ENCODE results near the gene KRT32.

The KRT32 gene

DNA sequence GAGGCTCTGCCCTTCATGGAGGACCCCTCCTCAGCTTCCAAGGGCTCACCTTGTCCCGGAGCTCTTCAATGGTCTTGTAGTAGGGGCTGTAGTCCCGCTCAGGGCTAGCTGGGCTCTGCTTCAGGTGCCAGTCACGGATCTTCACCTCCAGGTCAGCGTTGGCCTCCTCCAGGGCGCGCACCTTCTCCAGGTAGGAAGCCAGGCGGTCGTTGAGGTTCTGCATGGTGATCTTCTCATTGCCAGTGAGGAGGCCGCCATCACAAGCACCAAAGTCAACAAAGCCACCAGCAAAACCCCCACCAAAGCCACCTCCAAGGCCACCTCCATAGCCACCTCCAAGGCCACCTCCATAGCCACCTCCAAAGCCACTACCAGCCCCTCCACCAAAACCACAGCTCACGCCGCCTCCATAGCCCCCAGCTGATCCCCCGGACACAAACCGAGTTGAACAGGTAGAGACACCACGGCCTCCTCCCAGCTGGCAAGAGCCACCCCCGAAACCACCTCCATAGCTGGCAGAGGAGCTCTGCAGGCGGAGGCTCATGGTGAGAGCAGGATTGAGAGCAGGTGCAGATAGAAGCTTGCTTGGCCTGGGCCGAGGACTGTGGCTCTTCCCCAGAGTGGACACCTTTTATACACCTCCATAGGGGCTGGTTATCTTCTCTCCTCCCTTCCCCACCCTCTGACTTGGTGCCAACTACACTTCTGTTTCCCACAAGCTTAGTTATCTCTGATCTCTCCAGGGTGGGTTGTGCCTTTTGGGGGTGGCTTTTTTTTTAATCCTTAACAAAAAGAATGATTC, 38.0 kb upstream of the KRT32 start, which contains the start of gene KRT13:
KRT13 (minus strand) TSS at position 606 of the 802 bp plus-strand sequence; CDS start at position 544, 62 bp downstream.
- Histone ChIP-seq H3K9ac (ENCODE audit: low read length) (no peak within 1 kb of the TSS), H3K27ac (ENCODE audit: low read depth, low read length) (no peak within 1 kb of the TSS), H3K27me3 (ENCODE audit: control insufficient read depth in 1 of 2, insufficient read depth in 2 of 2, low read length in 2 of 2) (no peaks in the 10 kb centered on the region), H3K36me3 (ENCODE audit: insufficient read depth, low read length) (no peaks in the 10 kb centered on the region), H3K4me1 (ENCODE audit: insufficient read depth, low read length) (peaks cover 8% of the 10 kb centered on the region), H3K4me3 (ENCODE audit: low read depth in 1 of 2, low read length in 2 of 2) (no peak within 1 kb of the TSS), H3K9me3 (ENCODE audit: low read length) (no peaks in the 10 kb centered on the region)

DNA sequence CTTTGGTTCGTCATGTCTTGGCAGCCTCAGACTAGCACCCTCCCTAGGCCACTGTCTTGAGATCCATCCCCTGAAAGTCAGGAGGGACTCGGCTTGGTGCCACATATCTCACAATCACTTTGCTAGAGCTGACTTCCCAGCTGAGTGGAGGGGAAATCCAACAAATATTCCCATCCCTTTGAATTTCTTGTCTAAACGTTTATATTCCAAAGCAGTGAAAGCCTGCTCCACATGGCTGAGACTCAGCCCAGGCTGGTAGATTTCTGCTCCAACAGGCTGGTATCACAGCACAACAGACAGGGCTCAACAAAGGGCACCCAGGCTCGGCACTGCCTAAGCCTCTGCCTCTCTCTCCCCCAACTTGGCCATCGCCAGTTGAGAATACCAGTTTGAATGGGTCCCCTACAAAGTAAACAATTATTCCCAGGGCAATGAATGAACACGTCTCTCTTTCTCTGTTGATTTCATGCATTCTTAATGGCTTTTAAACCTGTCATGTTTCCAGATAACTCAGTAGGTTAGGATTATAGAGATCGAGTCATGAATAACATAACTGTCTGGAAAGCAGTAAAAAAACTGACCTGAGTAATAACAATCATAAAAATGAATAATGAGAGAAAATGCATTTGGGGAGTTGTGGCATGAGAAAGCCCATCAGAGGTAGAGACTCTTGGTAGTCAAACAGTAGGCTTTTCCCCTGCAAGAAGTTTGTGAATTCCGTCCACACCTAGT, 37.2 kb upstream of the KRT32 start:
- peaks cover 8% of the 10 kb centered on the region for H3K4me1 ChIP-seq (ENCODE audit: insufficient read depth, low read length)
- no peak overlapping the region for H3K27ac ChIP-seq (ENCODE audit: low read depth, low read length)
- no peaks in the 10 kb centered on the region for H3K27me3 ChIP-seq (ENCODE audit: control insufficient read depth in 1 of 2, insufficient read depth in 2 of 2, low read length in 2 of 2)
- no peak overlapping the region for H3K9ac ChIP-seq (ENCODE audit: low read length)
- no peaks in the 10 kb centered on the region for H3K9me3 ChIP-seq (ENCODE audit: low read length)
- H3K36me3 ChIP-seq (ENCODE audit: insufficient read depth, low read length), result no peaks in the 10 kb centered on the region
- no peak overlapping the region for H3K4me3 ChIP-seq (ENCODE audit: low read depth in 1 of 2, low read length in 2 of 2)

DNA sequence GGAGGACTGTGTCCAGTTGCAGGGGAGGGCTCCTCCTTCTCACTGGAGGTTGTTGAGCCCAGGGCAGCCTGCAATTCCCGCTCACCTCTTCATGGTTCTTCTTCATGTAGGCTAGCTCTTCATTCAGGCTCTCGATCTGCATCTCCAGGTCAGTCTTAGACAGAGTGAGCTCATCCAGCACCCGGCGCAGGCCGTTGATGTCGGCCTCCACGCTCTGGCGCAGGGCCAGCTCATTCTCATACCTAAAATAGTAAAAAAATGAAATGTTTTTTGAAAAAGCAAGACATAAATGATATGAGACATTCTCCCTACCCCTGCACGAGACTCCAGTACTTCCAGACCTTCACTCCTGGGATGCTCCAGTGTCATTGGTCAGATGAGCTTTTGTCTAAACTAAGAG, 36.0 kb upstream of the KRT32 start:
- H3K9me3 ChIP-seq (ENCODE audit: low read length), result no peaks in the 10 kb centered on the region
- no peak overlapping the region for H3K9ac ChIP-seq (ENCODE audit: low read length)
- H3K27me3 ChIP-seq (ENCODE audit: control insufficient read depth in 1 of 2, insufficient read depth in 2 of 2, low read length in 2 of 2), result no peaks in the 10 kb centered on the region
- no peak overlapping the region for H3K27ac ChIP-seq (ENCODE audit: low read depth, low read length)
- peaks cover 8% of the 10 kb centered on the region for H3K4me1 ChIP-seq (ENCODE audit: insufficient read depth, low read length)
- no peaks in the 10 kb centered on the region for H3K36me3 ChIP-seq (ENCODE audit: insufficient read depth, low read length)
- no peak overlapping the region for H3K4me3 ChIP-seq (ENCODE audit: low read depth in 1 of 2, low read length in 2 of 2)

DNA sequence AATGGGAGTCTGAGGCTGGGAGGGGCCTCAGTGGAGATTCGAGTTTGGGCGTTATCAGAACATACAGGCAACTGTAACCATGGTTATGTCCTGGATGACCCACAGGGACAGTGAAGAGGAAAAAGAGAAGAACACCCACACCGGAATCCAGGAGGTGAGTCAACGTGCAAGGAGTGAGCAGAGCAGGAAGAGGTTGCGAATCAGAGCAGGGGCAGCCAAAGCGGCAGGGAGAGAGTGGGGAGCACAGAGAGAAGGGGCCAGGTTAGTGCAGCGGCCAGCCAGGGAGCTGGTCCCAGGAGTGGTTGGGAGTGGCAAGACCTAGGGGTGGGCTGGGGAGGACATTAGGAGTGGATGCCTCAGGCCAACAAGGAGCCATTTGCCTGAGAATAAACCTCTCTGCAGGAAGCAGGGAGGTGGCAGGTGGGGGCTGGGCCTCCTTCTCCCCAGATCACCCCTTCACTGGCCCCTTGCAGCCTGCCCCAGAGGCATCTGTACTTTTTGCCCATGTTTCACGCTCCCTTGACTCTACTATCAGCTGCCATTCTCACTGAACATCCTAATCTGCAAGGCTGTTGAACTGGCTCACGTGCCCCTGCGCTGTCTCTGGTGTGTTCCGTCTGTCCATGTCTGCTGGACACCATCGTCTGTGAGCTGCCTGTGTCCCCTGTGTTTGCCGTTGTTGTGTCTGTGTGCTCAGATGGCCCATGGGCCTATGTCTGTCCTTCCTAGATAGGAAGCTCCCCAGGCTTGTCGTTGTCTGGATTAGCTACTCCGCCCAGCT, 33.1 kb upstream of the KRT32 start:
- H3K27ac ChIP-seq (ENCODE audit: low read depth, low read length), result no peak overlapping the region

DNA sequence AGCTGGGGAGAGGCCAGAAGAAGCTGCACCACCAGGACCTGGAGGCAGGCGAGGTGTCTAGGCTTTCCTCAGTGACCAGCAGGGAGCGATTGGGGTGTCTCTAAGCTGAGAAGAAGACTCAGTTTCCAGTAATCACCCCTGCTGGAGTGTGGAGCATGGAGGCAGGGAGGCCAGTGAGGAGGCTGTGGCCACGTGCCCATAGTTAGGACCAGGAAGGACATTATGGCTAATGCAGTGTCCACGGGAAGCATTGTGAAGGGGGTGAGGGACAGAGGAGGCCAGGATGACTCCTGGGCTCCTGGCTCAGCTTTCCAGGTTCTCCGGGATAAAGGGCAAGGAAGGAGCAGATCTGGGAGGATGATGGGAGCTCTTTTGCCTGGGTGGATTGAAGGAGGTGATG, 32.5 kb upstream of the KRT32 start:
- Histone ChIP-seq H3K4me3 (ENCODE audit: low read depth in 1 of 2, low read length in 2 of 2) (no peak overlapping the region), H3K9ac (ENCODE audit: low read length) (no peak overlapping the region), H3K27me3 (ENCODE audit: control insufficient read depth in 1 of 2, insufficient read depth in 2 of 2, low read length in 2 of 2) (no peaks in the 10 kb centered on the region), H3K9me3 (ENCODE audit: low read length) (no peaks in the 10 kb centered on the region), H3K4me1 (ENCODE audit: insufficient read depth, low read length) (peaks cover 5% of the 10 kb centered on the region), H3K27ac (ENCODE audit: low read depth, low read length) (no peak overlapping the region), H3K36me3 (ENCODE audit: insufficient read depth, low read length) (no peaks in the 10 kb centered on the region)

More for the DNA sequence above, 33.1 kb upstream of the KRT32 start:
- Histone ChIP-seq H3K4me3 (ENCODE audit: low read depth in 1 of 2, low read length in 2 of 2) (no peak overlapping the region), H3K9me3 (ENCODE audit: low read length) (no peaks in the 10 kb centered on the region), H3K4me1 (ENCODE audit: insufficient read depth, low read length) (peaks cover 8% of the 10 kb centered on the region), H3K9ac (ENCODE audit: low read length) (no peak overlapping the region), H3K36me3 (ENCODE audit: insufficient read depth, low read length) (no peaks in the 10 kb centered on the region), H3K27me3 (ENCODE audit: control insufficient read depth in 1 of 2, insufficient read depth in 2 of 2, low read length in 2 of 2) (no peaks in the 10 kb centered on the region)

DNA sequence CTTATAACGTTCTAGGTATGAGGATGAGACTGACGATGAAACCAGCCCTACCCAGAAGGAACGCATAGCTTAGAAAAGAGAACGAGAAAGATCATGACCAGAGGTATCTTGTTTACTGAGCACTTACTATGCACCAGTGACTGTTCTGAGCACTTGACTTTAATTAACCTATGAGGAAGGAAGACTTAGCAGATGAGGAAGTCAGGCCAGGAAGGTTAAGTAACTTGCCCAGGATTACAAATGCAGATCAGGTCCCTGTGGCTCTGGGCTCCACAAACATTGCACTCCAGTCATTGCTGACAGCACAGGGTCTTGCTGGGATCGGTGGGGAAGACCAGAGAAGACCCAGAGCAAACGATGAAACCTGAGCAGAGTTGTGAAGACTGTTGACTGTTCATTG, 31.1 kb upstream of the KRT32 start:
- Histone ChIP-seq H3K36me3 (ENCODE audit: insufficient read depth, low read length) (no peaks in the 10 kb centered on the region), H3K27me3 (ENCODE audit: control insufficient read depth in 1 of 2, insufficient read depth in 2 of 2, low read length in 2 of 2) (no peaks in the 10 kb centered on the region), H3K4me1 (ENCODE audit: insufficient read depth, low read length) (no peaks in the 10 kb centered on the region), H3K9me3 (ENCODE audit: low read length) (no peaks in the 10 kb centered on the region), H3K27ac (ENCODE audit: low read depth, low read length) (no peak overlapping the region), H3K9ac (ENCODE audit: low read length) (no peak overlapping the region), H3K4me3 (ENCODE audit: low read depth in 1 of 2, low read length in 2 of 2) (no peak overlapping the region)

DNA sequence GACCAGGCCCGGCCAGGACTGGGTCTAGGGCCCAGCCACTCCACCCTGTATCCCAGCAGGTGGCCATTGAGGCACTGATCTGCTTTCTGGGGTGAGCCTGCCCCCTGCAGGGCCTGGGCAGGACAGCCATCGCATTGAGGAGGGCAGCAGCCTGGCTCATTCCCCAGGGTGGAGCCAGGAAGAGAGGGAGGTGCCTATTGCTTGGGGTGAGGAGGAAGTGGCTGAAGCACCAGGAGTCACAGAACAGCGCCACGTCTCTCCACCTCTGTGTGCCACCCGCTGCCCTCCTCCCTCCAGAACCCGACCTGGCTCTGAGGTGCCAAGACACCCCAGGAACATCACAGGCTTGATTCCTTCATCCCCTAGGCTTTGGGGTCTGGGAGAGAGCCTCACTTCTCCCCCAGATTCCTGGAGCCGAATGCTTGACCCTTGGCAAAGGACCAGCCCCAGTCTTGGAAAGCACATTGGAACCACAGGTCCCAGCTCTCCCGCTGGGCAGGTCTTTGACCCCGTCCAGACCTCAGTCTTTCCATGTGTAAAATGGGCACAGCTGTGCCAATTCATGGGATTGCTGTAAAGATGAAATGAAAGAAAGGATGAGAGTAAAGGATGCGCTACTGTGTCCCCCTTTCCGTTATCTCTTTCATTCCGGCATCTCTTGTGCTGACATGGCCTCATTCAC, 29.8 kb upstream of the KRT32 start:
- Histone ChIP-seq H3K4me1 (ENCODE audit: insufficient read depth, low read length) (no peaks in the 10 kb centered on the region), H3K27me3 (ENCODE audit: control insufficient read depth in 1 of 2, insufficient read depth in 2 of 2, low read length in 2 of 2) (no peaks in the 10 kb centered on the region), H3K9me3 (ENCODE audit: low read length) (no peaks in the 10 kb centered on the region), H3K27ac (ENCODE audit: low read depth, low read length) (no peak overlapping the region), H3K9ac (ENCODE audit: low read length) (no peak overlapping the region), H3K4me3 (ENCODE audit: low read depth in 1 of 2, low read length in 2 of 2) (no peak overlapping the region), H3K36me3 (ENCODE audit: insufficient read depth, low read length) (no peaks in the 10 kb centered on the region)

DNA sequence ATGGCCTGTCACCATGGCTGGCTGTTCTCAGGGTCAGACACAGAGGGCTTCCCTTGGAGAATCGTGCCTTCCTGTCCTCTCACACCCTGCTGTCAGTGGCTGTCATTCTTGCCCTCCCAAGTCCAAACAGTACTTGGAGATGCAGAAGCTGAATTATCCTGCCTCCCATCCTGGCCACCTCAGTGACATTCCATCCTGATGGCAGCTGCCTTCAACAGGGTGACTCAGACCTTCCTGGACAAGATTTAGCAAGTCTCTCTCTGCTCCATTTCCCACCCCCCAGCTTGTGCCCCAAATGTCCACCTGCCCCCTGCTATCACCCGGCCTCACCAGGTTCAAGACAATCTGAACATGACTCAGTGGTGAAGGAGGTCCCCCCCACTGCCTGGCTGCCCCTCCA, 27.3 kb upstream of the KRT32 start:
- Histone ChIP-seq H3K9ac (ENCODE audit: low read length) (no peak overlapping the region), H3K27me3 (ENCODE audit: control insufficient read depth in 1 of 2, insufficient read depth in 2 of 2, low read length in 2 of 2) (no peaks in the 10 kb centered on the region), H3K27ac (ENCODE audit: low read depth, low read length) (no peak overlapping the region), H3K9me3 (ENCODE audit: low read length) (no peaks in the 10 kb centered on the region), H3K4me1 (ENCODE audit: insufficient read depth, low read length) (no peaks in the 10 kb centered on the region), H3K4me3 (ENCODE audit: low read depth in 1 of 2, low read length in 2 of 2) (no peak overlapping the region), H3K36me3 (ENCODE audit: insufficient read depth, low read length) (no peaks in the 10 kb centered on the region)

DNA sequence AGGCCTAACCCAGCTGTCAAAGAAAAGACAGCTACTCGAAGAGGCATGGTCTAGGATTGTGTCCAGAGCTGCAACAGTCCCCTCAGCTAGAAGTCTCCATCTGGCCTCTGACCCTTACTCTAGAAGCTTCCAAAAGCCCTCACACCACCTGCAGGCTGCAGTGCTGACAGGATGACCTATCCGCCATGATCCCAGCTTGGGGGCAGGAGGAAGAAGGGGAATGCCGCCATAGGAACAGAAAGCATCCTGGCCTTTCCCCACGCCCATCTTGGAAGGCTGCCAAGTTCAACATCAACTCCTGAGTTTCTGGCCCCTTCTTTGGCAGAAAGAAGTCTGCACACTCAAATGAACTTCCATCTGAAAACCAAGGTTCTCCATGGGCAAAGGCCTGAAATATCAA, 25.6 kb upstream of the KRT32 start:
- Histone ChIP-seq H3K4me3 (ENCODE audit: low read depth in 1 of 2, low read length in 2 of 2) (no peak overlapping the region), H3K4me1 (ENCODE audit: insufficient read depth, low read length) (no peaks in the 10 kb centered on the region), H3K9me3 (ENCODE audit: low read length) (no peaks in the 10 kb centered on the region), H3K9ac (ENCODE audit: low read length) (no peak overlapping the region), H3K27ac (ENCODE audit: low read depth, low read length) (no peak overlapping the region), H3K36me3 (ENCODE audit: insufficient read depth, low read length) (no peaks in the 10 kb centered on the region), H3K27me3 (ENCODE audit: control insufficient read depth in 1 of 2, insufficient read depth in 2 of 2, low read length in 2 of 2) (no peaks in the 10 kb centered on the region)

DNA sequence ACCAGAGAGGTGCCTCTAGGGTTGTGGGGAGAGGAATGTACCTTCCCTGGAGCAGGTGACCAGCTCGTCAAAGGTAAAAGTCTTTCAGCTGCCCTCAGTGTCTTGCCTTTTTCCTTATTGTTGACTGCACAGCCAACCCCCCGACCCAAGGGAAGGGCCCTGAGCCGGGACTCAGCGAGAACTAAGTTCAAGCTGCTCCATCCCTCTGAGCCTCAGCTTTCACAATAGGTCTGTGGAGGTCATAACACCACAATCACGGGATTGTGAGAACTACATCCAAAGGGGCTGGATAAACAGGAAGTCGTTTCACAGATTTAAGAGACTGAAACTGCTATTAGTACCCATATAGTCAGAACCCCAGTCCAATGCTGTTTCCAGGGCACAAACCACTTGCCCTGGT, 25.2 kb upstream of the KRT32 start:
- Histone ChIP-seq H3K27me3 (ENCODE audit: control insufficient read depth in 1 of 2, insufficient read depth in 2 of 2, low read length in 2 of 2) (no peaks in the 10 kb centered on the region), H3K4me1 (ENCODE audit: insufficient read depth, low read length) (no peaks in the 10 kb centered on the region), H3K9me3 (ENCODE audit: low read length) (no peaks in the 10 kb centered on the region), H3K9ac (ENCODE audit: low read length) (no peak overlapping the region), H3K36me3 (ENCODE audit: insufficient read depth, low read length) (no peaks in the 10 kb centered on the region), H3K4me3 (ENCODE audit: low read depth in 1 of 2, low read length in 2 of 2) (no peak overlapping the region), H3K27ac (ENCODE audit: low read depth, low read length) (no peak overlapping the region)

DNA sequence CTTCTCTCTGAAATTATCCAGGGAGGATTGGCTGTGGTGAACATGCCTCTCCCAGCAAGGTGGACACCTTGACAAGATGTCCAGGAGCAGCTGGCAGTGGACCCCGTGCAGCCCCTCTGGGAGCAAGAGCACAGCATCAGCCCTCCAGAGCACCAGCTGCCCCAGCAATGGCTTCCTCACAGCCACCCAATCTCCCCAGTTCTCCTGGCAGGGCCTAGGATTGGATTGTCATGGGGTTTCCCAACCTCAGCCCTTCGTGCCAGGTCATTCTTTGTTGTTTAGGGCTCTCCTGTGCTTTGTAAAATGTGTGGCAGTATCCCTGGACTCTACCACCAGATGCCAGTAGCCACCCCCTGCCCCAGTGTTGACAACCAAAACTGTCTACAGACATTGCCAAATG, 24.3 kb upstream of the KRT32 start:
- H3K36me3 ChIP-seq (ENCODE audit: insufficient read depth, low read length), result no peaks in the 10 kb centered on the region
- no peak overlapping the region for H3K27ac ChIP-seq (ENCODE audit: low read depth, low read length)
- H3K9me3 ChIP-seq (ENCODE audit: low read length), result no peaks in the 10 kb centered on the region
- H3K9ac ChIP-seq (ENCODE audit: low read length), result no peak overlapping the region
- no peak overlapping the region for H3K4me3 ChIP-seq (ENCODE audit: low read depth in 1 of 2, low read length in 2 of 2)
- no peaks in the 10 kb centered on the region for H3K27me3 ChIP-seq (ENCODE audit: control insufficient read depth in 1 of 2, insufficient read depth in 2 of 2, low read length in 2 of 2)
- no peaks in the 10 kb centered on the region for H3K4me1 ChIP-seq (ENCODE audit: insufficient read depth, low read length)
